IPS DF 19.7 (cell line): ENCODE measurements around the gene FLG2.

Experiments
- DNase-seq: peaks from one replicate; pipeline ENCODE4 v3.0.0-alpha.2; 2013; ENCODE audit warnings: low read depth, low spot score

FLG2 gene

GRCh38 chr1:152359906-152360305 is at the start of gene FLG2:
TSS of gene FLG2 (minus strand) at chr1:152360006. CDS start at chr1:152358884, 1,122 bp downstream.
- no peak for DNase-seq

GRCh38 chr1:152408664-152409063 is 48.9 kb upstream of the FLG2 start:
- DNase-seq = no peak

- no peak for DNase-seq
Observed at GRCh38 chr1:152398812-152399698, 39.2 kb upstream of the FLG2 start.

GRCh38 chr1:152397474-152397873 is 37.7 kb upstream of the FLG2 start:
- no peak for DNase-seq

GRCh38 chr1:152394151-152394550 is 34.3 kb upstream of the FLG2 start:
- DNase-seq = no peak

GRCh38 chr1:152392909-152393308 is 33.1 kb upstream of the FLG2 start:
- no peak for DNase-seq

- DNase-seq = no peak
Observed at GRCh38 chr1:152388889-152389288, 29.1 kb upstream of the FLG2 start.

GRCh38 chr1:152386940-152387339 is 27.1 kb upstream of the FLG2 start:
- DNase-seq = no peak

- DNase-seq = no peak
Observed at GRCh38 chr1:152380932-152381331, 21.1 kb upstream of the FLG2 start.

- DNase-seq = no peak
Observed at GRCh38 chr1:152374451-152374850, 14.6 kb upstream of the FLG2 start.

GRCh38 chr1:152372672-152373071 is 12.9 kb upstream of the FLG2 start:
- DNase-seq = no peak

GRCh38 chr1:152367436-152367835 is 7.6 kb upstream of the FLG2 start:
- no peak for DNase-seq

- DNase-seq = no peak
Observed at GRCh38 chr1:152356736-152357135, 3.1 kb downstream of the FLG2 start.

- no peak for DNase-seq
Observed at GRCh38 chr1:152349611-152350010, 10.2 kb downstream of the FLG2 start.

GRCh38 chr1:152348447-152348846 is 11.4 kb downstream of the FLG2 start:
- DNase-seq = no peak

GRCh38 chr1:152347116-152347728 is 12.6 kb downstream of the FLG2 start:
- no peak for DNase-seq

- DNase-seq = no peak
Observed at GRCh38 chr1:152344438-152344837, 15.4 kb downstream of the FLG2 start.

GRCh38 chr1:152343006-152343405 is 16.8 kb downstream of the FLG2 start:
- DNase-seq = no peak

- no peak for DNase-seq
Observed at GRCh38 chr1:152335399-152335798, 24.4 kb downstream of the FLG2 start.

- no peak for DNase-seq
Observed at GRCh38 chr1:152328801-152329391, 30.9 kb downstream of the FLG2 start.

GRCh38 chr1:152325111-152325510 is 34.7 kb downstream of the FLG2 start, which contains the start of gene FLG:
TSS of gene FLG (minus strand) at chr1:152325239. CDS start at chr1:152315456, 9,783 bp downstream.
- DNase-seq = no peak

- no peak for DNase-seq
Observed at GRCh38 chr1:152313970-152314369, 45.8 kb downstream of the FLG2 start.
